OCI-LY1 (cell line): Measurements from ENCODE around the gene ANKRD33B.
A peak's percentile ranks its signal among the peaks of the same experiment; 100 is the strongest.
"Not testable (repeated sequence)": the region's sequence is repeated elsewhere in the genome, so short reads cannot be mapped to it uniquely, and the experiment has no call there.

Experiments
- H2AFZ ChIP-seq: fragments of 200-600 bp; sonication (generic), shearing (Covaris generic); 2 replicates; pipeline ENCODE4 v1.6.0; 2014; ENCODE audit warnings: antibody characterized with exemption, mild to moderate bottlenecking, low read length
- H3F3A ChIP-seq: fragments of 200-600 bp; sonication (generic), shearing (Covaris generic); 2 replicates; pipeline ENCODE4 v1.6.0; 2014; ENCODE audit warnings: mild to moderate bottlenecking, antibody characterized with exemption, low read length, moderate library complexity; ENCODE audit not compliant: insufficient read depth
- H3K27ac ChIP-seq: fragments of 200-600 bp; sonication (generic); 2 replicates; pipeline ENCODE4 v1.5.1; 2014; ENCODE audit warnings: low read length, mixed run types, mild to moderate bottlenecking, low read depth; ENCODE audit not compliant: poor library complexity, severe bottlenecking
- H3K27me3 ChIP-seq: fragments of 200-600 bp; sonication (generic); 2 replicates; pipeline ENCODE4 v1.6.0; 2014; ENCODE audit warnings: antibody characterized with exemption, mild to moderate bottlenecking, low read length, moderate library complexity; ENCODE audit not compliant: insufficient read depth
- H3K36me3 ChIP-seq: fragments of 200-600 bp; sonication (generic); 2 replicates; pipeline ENCODE4 v1.6.1; 2014; ENCODE audit warnings: mild to moderate bottlenecking, antibody characterized with exemption, low read length, moderate library complexity, mixed read lengths; ENCODE audit not compliant: insufficient read depth
- H3K4me1 ChIP-seq: fragments of 200-600 bp; sonication (generic); 2 replicates; pipeline ENCODE4 v1.5.1; 2014; ENCODE audit warnings: mild to moderate bottlenecking, low read length, moderate library complexity; ENCODE audit not compliant: insufficient read depth, severe bottlenecking
- H3K4me2 ChIP-seq: fragments of 200-600 bp; sonication (generic), shearing (Covaris generic); 2 replicates; pipeline ENCODE4 v1.6.1; 2014; ENCODE audit warnings: low read length
- H3K4me3 ChIP-seq: fragments of 200-600 bp; sonication (generic); 2 replicates; pipeline ENCODE4 v1.5.1; 2014; ENCODE audit warnings: low read length, low read depth, mild to moderate bottlenecking, mixed read lengths; ENCODE audit not compliant: poor library complexity, severe bottlenecking
- H3K79me2 ChIP-seq: fragments of 200-600 bp; shearing (Covaris generic); 2 replicates; pipeline ENCODE4 v1.6.1; 2016; ENCODE audit warnings: mixed run types, low read length, mixed read lengths; ENCODE audit not compliant: insufficient read depth
- H3K9ac ChIP-seq: fragments of 200-600 bp; sonication (generic), shearing (Covaris generic); 2 replicates; pipeline ENCODE4 v1.6.1; 2014; ENCODE audit warnings: mild to moderate bottlenecking, low read length, mixed read lengths
- H3K9me2 ChIP-seq: fragments of 200-600 bp; sonication (generic), shearing (Covaris generic); 2 replicates; pipeline ENCODE4 v1.6.1; 2014; ENCODE audit warnings: low read depth, mild to moderate bottlenecking, low read length, mixed read lengths
- H3K9me3 ChIP-seq: fragments of 200-600 bp; shearing (Covaris generic); 2 replicates; pipeline ENCODE4 v1.6.1; 2014; ENCODE audit warnings: low read length, mixed read lengths
- H4K20me1 ChIP-seq: fragments of 200-600 bp; sonication (generic), shearing (Covaris generic); 2 replicates; pipeline ENCODE4 v1.6.0; 2016; ENCODE audit warnings: mild to moderate bottlenecking, low read length; ENCODE audit not compliant: insufficient read depth
- CTCF ChIP-seq: fragments of 200-600 bp; sonication (generic), shearing (Covaris generic); IDR thresholded peaks from 2 replicates; pipeline ENCODE4 v1.5.1; 2017; ENCODE audit warnings: mild to moderate bottlenecking, antibody characterized with exemption, low read length, moderate library complexity, mixed read lengths
- EZH2 ChIP-seq: fragments of 200-600 bp; sonication (generic), shearing (Covaris generic); IDR thresholded peaks from 2 replicates; pipeline ENCODE4 v1.8.0; 2017; ENCODE audit warnings: borderline replicate concordance, mixed run types, mild to moderate bottlenecking, antibody characterized with exemption, low read length, moderate library complexity, mixed read lengths

The ANKRD33B gene

GRCh38 chr5:10563945-10564837 is at the start of gene ANKRD33B:
Gene ANKRD33B (plus strand): TSS chr5:10564070. CDS start chr5:10564468, 398 bp downstream.
- no peaks in the 10 kb centered on the region for H3K79me2 ChIP-seq
- H3K9me3 ChIP-seq = no peaks in the 10 kb centered on the region
- TF ChIP-seq CTCF (no peak), EZH2 (no peak)
- no peaks in the 10 kb centered on the region for H3K36me3 ChIP-seq
- H3K4me2 ChIP-seq = peak within 1 kb of the TSS; percentile 82
- no peak within 1 kb of the TSS for H3K27ac ChIP-seq
- no peak within 1 kb of the TSS for H2AFZ ChIP-seq
- no peaks in the 10 kb centered on the region for H3K9me2 ChIP-seq
- H3K4me3 ChIP-seq = peak within 1 kb of the TSS; percentile 64
- H3K9ac ChIP-seq = peak within 1 kb of the TSS; percentile 22; the same call in 1 of the 2 replicates
- no peaks in the 10 kb centered on the region for H3F3A ChIP-seq
- H3K4me1 ChIP-seq = peaks cover 12% of the 10 kb centered on the region
- H4K20me1 ChIP-seq = no peaks in the 10 kb centered on the region
- peaks cover 17% of the 10 kb centered on the region; the same call in 1 of the 2 replicates for H3K27me3 ChIP-seq

GRCh38 chr5:10514572-10514971 is 49.3 kb upstream of the ANKRD33B start:
- not testable (repeated sequence) for H3K27me3 ChIP-seq, H4K20me1 ChIP-seq, H3F3A ChIP-seq, H3K4me2 ChIP-seq, H3K9ac ChIP-seq, H3K79me2 ChIP-seq, H3K4me1 ChIP-seq, H3K9me2 ChIP-seq, H2AFZ ChIP-seq, H3K27ac ChIP-seq, H3K36me3 ChIP-seq, H3K9me3 ChIP-seq, H3K4me3 ChIP-seq

- no peak overlapping the region for H3K4me3 ChIP-seq
- no peak overlapping the region for H3K9ac ChIP-seq
- H3K9me3 ChIP-seq = 0 out of 2 replicates have a peak, but pooled peaks cover 5% of the 10 kb centered on the region
- no peaks in the 10 kb centered on the region for H4K20me1 ChIP-seq
- H3K27ac ChIP-seq = no peak overlapping the region
- no peaks in the 10 kb centered on the region for H3K4me1 ChIP-seq
- TF ChIP-seq CTCF = no peak
- no peak for TF ChIP-seq EZH2
- no peaks in the 10 kb centered on the region for H3K36me3 ChIP-seq
- no peaks in the 10 kb centered on the region for H3K79me2 ChIP-seq
- no peak overlapping the region for H3K4me2 ChIP-seq
- no peaks in the 10 kb centered on the region; the same call in 1 of the 2 replicates for H3K27me3 ChIP-seq
- no peaks in the 10 kb centered on the region for H3F3A ChIP-seq
- no peaks in the 10 kb centered on the region for H3K9me2 ChIP-seq
- no peak overlapping the region for H2AFZ ChIP-seq
These were observed 48.4 kb upstream of the ANKRD33B start for GRCh38 chr5:10515492-10515891.
